ENCODE measurements around the gene FBXO3. TPM values are rescaled to one million over a fixed set of nuclear protein-coding genes. Genes with fewer than 3 reads are reported as not detected.
A peak's percentile ranks its signal among the peaks of the same experiment; 100 is the strongest.

Gene FBXO3
- total and polyA plus RNA-seq, 9 of the 15 experiments (the other 6 are each of a cell fraction or from before 2014, with no cell fraction given) = 11.6 to 59.3 (median 29.2) TPM

GRCh38 chr11:33700502-33701271 lies 73.6 kb downstream of the FBXO3 start, which contains the start of gene C11orf91:
Gene C11orf91 (minus strand): TSS chr11:33700826. CDS start chr11:33700740, 86 bp downstream.
- DNase-seq (ENCODE audit: extremely low read depth in 1 of 4, low spot score in 3 of 4) (peak; percentile 95 to 98 (median 96)), FAIRE-seq (peak; percentile 76), ATAC-seq (peak; percentile 97)
- Histone ChIP-seq H3K9me1 (ENCODE audit: control insufficient read depth, insufficient read depth, low read length) (no peaks in the 10 kb centered on the region), H2AFZ (ENCODE audit: low read depth, low read length) (peak within 1 kb of the TSS; percentile 85), H3K79me2 (ENCODE audit: control insufficient read depth, insufficient read depth, low read length) (no peaks in the 10 kb centered on the region), H3K27ac (ENCODE audit: extremely low read depth, low read depth, low read length) (no peak within 1 kb of the TSS), H4K20me1 (replicated peaks; ENCODE audit: control insufficient read depth, insufficient read depth, low read length) (no peaks in the 10 kb centered on the region), H3K4me3 (peak within 1 kb of the TSS; percentile 41), H3K4me1 (replicated peaks in 1 of 2; ENCODE audit: control insufficient read depth in 2 of 2, insufficient read depth in 2 of 2, low read length in 2 of 2) (peaks cover 17 to 18% of the 10 kb centered on the region in 2 experiments), H3K4me2 (ENCODE audit: insufficient read depth, low read length) (peak within 1 kb of the TSS; percentile 77), H3K36me3 (ENCODE audit: control insufficient read depth, insufficient read depth, low read length) (peaks cover 6% of the 10 kb centered on the region; the same call in 2 of the 3 replicates), H3K27me3 (ENCODE audit: control insufficient read depth in 2 of 2, insufficient read depth in 2 of 2, low read length in 2 of 2) (peaks cover 16 to 24% of the 10 kb centered on the region in 2 experiments), H3K9me3 (replicated peaks; ENCODE audit: control insufficient read depth, insufficient read depth, low read depth, low read length) (no peaks in the 10 kb centered on the region), H3K9ac (ENCODE audit: insufficient read depth in 1 of 2, low read depth in 2 of 2, low read length in 2 of 2) (peak within 1 kb of the TSS; percentile 37 to 83; a peak in 3 of 4 replicates)
- POLR2A ChIA-PET = interaction anchor here (0.6 to 1.7 kb wide), 16 partner anchors 9 to 1341 kb away, joined by 3 to 7 read pairs (median 4); partner anchors contain the start of gene TCP11L1
- intact Hi-C loops (cut with micrococcal nuclease) (no loop called here), in situ Hi-C loops (cut with MboI) (no loop called here)
- no TSS peak for BruUV-seq (replicated peaks)
- WGBS (ENCODE audit: insufficient coverage, low coverage, missing lambda C conversion rate) = under 1% methylated on average over 33 of the region's 72 CpGs
- CTCF ChIA-PET (ENCODE audit: low intra/inter-chr PET ratio) = no interaction called here
- TF ChIP-seq VEZF1 (CRISPR knock-in tag; IDR thresholded peaks at IDR 0.05) (peak; percentile 78), ATF1 (CRISPR knock-in tag; IDR thresholded peaks at IDR 0.05) (no peak), ATF1 (tag; IDR thresholded peaks at IDR 0.05) (peak; percentile 36; the same call in 1 of the 2 replicates), KLF13 (tag; IDR thresholded peaks at IDR 0.05; ENCODE audit: borderline replicate concordance, low read depth) (0 out of 2 replicates have a peak, but pooled peaks have one; percentile 33), SUPT5H (IDR thresholded peaks at IDR 0.05) (peak; percentile 30; the same call in 1 of the 2 replicates), HDGF (IDR thresholded peaks at IDR 0.05) (no peak), E2F6 (IDR thresholded peaks at IDR 0.05; ENCODE audit: borderline replicate concordance in 1 of 2, extremely low read depth in 1 of 2, insufficient read depth in 1 of 2, insufficient read length in 1 of 2, low read depth in 1 of 2, low read length in 1 of 2, poor library complexity in 1 of 2, severe bottlenecking in 1 of 2) (peak in 1 of 2 experiments; percentile 41), NFIX (CRISPR knock-in tag; IDR thresholded peaks at IDR 0.05; ENCODE audit: low read depth) (no peak), NFYB (IDR thresholded peaks at IDR 0.05; ENCODE audit: extremely low read depth, insufficient read length) (no peak), ZNF384 (IDR thresholded peaks at IDR 0.05; ENCODE audit: low read depth, low read length) (no peak), HINFP (tag; conservative IDR thresholded peaks at IDR 0.05; ENCODE audit: low read depth) (no peak), CXXC5 (CRISPR knock-in tag; IDR thresholded peaks at IDR 0.05) (peak; percentile 69), MAZ (CRISPR knock-in tag; conservative IDR thresholded peaks at IDR 0.05 in 1 of 2, IDR thresholded peaks at IDR 0.05 in 1 of 2) (peak; percentile 69 to 77), ZBTB9 (CRISPR knock-in tag; IDR thresholded peaks at IDR 0.05) (peak; percentile 52; the same call in 1 of the 2 replicates), SIN3A (IDR thresholded peaks at IDR 0.05; ENCODE audit: borderline replicate concordance in 2 of 2, control insufficient read depth in 1 of 2, low read depth in 2 of 2, low read length in 2 of 2) (0 out of 4 replicates have a peak, but pooled peaks of 1 of the 2 experiments have one; percentile 47)
